ENCODE results near the gene TMSB10. TPM values are rescaled to one million over a fixed set of nuclear protein-coding genes. Genes with fewer than 3 reads are reported as not detected.

Gene TMSB10
- total and polyA plus RNA-seq, 2 of the 13 experiments (the other 11 are each of a cell fraction or from before 2014, with no cell fraction given): 665 to 708 TPM

DNA sequence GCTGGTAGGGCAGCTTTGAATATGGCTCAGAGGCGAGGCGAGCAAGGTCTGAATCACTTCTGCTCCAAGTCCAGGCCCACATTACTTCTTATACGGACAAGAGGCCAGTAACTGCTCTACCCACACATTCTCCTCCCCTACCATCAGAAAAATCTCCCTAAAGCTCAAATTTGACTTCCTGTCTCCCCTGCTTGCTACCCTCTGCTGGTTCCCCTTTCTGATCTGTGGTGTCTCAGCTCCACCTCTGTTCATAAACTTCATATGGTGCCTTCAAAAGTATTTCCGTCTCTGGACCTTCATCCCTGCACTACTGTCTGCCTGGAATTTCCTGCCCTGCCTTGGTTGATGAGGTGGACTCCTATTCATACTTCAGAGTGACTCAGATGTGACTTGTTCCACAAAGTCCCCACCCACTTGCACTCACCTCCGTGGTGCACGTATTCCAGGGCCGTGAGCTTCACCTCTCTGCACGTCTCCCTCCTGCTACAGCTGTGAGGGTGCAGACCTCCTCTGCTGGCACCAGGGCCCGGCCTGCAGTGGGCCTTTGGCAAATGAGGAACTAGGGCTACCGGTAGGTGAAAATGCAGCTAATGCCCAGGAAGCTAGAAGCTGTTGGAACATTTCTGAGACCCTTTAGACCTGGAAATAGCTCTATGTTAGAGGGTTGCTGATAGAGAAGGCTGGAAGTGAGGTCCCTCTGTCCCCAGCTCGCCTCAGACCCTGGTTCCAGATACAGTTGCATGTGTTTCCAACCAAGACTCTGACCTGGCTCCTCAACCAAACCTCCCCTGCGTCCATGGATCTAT, 41.0 kb downstream of the TMSB10 start (continued):
- TF ChIP-seq, protein P1, sequence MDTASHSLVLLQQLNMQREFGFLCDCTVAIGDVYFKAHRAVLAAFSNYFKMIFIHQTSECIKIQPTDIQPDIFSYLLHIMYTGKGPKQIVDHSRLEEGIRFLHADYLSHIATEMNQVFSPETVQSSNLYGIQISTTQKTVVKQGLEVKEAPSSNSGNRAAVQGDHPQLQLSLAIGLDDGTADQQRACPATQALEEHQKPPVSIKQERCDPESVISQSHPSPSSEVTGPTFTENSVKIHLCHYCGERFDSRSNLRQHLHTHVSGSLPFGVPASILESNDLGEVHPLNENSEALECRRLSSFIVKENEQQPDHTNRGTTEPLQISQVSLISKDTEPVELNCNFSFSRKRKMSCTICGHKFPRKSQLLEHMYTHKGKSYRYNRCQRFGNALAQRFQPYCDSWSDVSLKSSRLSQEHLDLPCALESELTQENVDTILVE (CRISPR knock-in tag; IDR thresholded peaks at IDR 0.05): 0 out of 2 replicates have a peak, but pooled peaks have one; percentile 51
- TF ChIP-seq, protein P2, sequence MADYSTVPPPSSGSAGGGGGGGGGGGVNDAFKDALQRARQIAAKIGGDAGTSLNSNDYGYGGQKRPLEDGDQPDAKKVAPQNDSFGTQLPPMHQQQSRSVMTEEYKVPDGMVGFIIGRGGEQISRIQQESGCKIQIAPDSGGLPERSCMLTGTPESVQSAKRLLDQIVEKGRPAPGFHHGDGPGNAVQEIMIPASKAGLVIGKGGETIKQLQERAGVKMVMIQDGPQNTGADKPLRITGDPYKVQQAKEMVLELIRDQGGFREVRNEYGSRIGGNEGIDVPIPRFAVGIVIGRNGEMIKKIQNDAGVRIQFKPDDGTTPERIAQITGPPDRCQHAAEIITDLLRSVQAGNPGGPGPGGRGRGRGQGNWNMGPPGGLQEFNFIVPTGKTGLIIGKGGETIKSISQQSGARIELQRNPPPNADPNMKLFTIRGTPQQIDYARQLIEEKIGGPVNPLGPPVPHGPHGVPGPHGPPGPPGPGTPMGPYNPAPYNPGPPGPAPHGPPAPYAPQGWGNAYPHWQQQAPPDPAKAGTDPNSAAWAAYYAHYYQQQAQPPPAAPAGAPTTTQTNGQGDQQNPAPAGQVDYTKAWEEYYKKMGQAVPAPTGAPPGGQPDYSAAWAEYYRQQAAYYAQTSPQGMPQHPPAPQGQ (CRISPR knock-in tag; IDR thresholded peaks at IDR 0.05; ENCODE audit: borderline replicate concordance): no peak
- TF ChIP-seq TBP (CRISPR knock-in tag; IDR thresholded peaks at IDR 0.05): no peak
- TF ChIP-seq KAT7 (CRISPR knock-in tag; IDR thresholded peaks at IDR 0.05; ENCODE audit: borderline replicate concordance): no peak
- TF ChIP-seq, protein P3, sequence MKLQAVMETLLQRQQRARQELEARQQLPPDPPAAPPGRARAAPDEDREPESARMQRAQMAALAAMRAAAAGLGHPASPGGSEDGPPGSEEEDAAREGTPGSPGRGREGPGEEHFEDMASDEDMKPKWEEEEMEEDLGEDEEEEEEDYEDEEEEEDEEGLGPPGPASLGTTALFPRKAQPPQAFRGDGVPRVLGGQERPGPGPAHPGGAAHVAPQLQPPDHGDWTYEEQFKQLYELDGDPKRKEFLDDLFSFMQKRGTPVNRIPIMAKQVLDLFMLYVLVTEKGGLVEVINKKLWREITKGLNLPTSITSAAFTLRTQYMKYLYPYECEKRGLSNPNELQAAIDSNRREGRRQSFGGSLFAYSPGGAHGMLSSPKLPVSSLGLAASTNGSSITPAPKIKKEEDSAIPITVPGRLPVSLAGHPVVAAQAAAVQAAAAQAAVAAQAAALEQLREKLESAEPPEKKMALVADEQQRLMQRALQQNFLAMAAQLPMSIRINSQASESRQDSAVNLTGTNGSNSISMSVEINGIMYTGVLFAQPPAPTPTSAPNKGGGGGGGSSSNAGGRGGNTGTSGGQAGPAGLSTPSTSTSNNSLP (IDR thresholded peaks at IDR 0.05; ENCODE audit: low read depth, low read length): peak; percentile 57; the same call in 1 of the 2 replicates
- TF ChIP-seq NR1H2 (CRISPR knock-in tag; IDR thresholded peaks at IDR 0.05; ENCODE audit: borderline replicate concordance, low read depth): no peak
- TF ChIP-seq, protein P4, sequence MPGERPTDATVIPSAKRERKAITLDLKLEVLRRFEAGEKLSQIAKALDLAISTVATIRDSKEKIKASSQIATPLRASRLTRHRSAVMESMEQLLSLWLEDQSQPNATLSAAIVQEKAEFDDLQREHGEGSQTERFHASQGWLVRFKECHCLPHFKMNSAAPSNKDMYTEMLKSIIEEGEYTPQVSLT (CRISPR knock-in tag; IDR thresholded peaks at IDR 0.05; ENCODE audit: borderline replicate concordance, low read depth): no peak
- TF ChIP-seq ZNF282 (IDR thresholded peaks at IDR 0.05; ENCODE audit: partially characterized antibody): no peak
- no peak; the same call in 1 of the 2 replicates for TF ChIP-seq THAP11 (CRISPR knock-in tag; IDR thresholded peaks at IDR 0.05)
- no peak for TF ChIP-seq MAFG (CRISPR knock-in tag; IDR thresholded peaks at IDR 0.05)
- no peak for TF ChIP-seq NFKBIZ (CRISPR knock-in tag; IDR thresholded peaks at IDR 0.05)
- TF ChIP-seq, protein P5, sequence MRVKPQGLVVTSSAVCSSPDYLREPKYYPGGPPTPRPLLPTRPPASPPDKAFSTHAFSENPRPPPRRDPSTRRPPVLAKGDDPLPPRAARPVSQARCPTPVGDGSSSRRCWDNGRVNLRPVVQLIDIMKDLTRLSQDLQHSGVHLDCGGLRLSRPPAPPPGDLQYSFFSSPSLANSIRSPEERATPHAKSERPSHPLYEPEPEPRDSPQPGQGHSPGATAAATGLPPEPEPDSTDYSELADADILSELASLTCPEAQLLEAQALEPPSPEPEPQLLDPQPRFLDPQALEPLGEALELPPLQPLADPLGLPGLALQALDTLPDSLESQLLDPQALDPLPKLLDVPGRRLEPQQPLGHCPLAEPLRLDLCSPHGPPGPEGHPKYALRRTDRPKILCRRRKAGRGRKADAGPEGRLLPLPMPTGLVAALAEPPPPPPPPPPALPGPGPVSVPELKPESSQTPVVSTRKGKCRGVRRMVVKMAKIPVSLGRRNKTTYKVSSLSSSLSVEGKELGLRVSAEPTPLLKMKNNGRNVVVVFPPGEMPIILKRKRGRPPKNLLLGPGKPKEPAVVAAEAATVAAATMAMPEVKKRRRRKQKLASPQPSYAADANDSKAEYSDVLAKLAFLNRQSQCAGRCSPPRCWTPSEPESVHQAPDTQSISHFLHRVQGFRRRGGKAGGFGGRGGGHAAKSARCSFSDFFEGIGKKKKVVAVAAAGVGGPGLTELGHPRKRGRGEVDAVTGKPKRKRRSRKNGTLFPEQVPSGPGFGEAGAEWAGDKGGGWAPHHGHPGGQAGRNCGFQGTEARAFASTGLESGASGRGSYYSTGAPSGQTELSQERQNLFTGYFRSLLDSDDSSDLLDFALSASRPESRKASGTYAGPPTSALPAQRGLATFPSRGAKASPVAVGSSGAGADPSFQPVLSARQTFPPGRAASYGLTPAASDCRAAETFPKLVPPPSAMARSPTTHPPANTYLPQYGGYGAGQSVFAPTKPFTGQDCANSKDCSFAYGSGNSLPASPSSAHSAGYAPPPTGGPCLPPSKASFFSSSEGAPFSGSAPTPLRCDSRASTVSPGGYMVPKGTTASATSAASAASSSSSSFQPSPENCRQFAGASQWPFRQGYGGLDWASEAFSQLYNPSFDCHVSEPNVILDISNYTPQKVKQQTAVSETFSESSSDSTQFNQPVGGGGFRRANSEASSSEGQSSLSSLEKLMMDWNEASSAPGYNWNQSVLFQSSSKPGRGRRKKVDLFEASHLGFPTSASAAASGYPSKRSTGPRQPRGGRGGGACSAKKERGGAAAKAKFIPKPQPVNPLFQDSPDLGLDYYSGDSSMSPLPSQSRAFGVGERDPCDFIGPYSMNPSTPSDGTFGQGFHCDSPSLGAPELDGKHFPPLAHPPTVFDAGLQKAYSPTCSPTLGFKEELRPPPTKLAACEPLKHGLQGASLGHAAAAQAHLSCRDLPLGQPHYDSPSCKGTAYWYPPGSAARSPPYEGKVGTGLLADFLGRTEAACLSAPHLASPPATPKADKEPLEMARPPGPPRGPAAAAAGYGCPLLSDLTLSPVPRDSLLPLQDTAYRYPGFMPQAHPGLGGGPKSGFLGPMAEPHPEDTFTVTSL (CRISPR knock-in tag; IDR thresholded peaks at IDR 0.05; ENCODE audit: borderline replicate concordance): peak; percentile 94

All from HepG2 (cell line).